ENCODE measurements around the gene FAM83F.

FAM83F gene

DNA sequence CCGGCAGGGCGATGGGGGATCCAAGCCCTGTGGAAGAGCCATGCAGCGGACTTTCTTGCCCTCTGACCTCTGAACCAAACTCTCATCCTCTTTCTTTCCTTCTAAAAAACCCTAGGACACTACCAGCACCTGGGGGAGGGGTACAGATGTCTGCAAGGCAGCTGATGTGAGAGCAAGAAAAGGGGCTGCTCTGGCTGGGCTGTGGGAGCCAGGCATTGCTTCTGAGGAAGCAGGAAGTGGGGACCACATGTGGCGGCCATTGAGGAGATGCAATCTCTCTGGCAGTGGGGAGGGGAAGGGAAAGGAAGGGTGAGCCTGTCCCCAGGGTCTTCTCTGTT, 36.0 kb downstream of the FAM83F start:
- no peak for DNase-seq (ENCODE audit: low read depth)
- H3K4me3 ChIP-seq (ENCODE audit: low read length) = no peak overlapping the region
- H3K9me3 ChIP-seq (ENCODE audit: control insufficient read depth, low read length) = no peaks in the 10 kb centered on the region
- H3K4me1 ChIP-seq (ENCODE audit: control insufficient read depth, insufficient read depth, low read length) = peaks cover 12% of the 10 kb centered on the region
- H3K9ac ChIP-seq (ENCODE audit: low read length) = no peak overlapping the region
- H3K36me3 ChIP-seq (ENCODE audit: control insufficient read depth, insufficient read depth, low read length, severe bottlenecking) = no peaks in the 10 kb centered on the region
- H3K27me3 ChIP-seq (replicated peaks; ENCODE audit: control insufficient read depth, insufficient read depth, low read length) = peaks cover 27% of the 10 kb centered on the region

DNA sequence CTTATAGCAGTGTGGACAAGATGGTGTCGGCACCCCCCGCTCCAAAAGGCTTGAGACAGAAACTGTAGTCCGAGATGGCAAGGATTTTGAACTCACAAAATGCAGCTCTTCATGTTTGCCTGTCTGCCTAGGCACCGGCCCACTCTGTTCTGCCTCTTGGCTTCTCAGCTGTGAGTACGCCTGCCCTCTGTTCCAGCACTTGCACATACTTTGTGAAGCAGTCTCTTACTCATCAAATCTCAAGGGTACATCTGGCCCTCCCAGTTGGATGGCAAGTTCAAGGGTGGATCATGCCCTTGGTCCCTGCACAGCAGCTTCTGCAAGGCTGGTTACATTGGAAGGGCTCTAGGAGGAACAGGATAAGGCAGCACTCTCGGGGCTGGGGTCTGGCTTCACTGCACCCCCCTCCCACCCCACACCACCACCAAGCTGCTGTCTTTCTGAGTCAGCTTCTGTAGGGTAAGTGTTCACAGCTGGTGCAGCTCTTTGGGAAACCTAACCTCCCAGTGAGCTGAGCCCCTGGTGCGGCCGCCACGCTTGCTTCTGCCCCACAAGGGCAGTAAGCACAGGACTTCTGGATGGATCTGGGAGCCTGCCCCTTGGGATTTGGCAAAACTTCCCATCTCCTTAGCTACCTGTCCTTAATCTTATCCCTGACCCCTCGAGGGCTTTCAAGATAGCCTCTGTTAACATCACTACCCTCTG, 37.2 kb downstream of the FAM83F start:
- H3K36me3 ChIP-seq (ENCODE audit: control insufficient read depth, insufficient read depth, low read length, severe bottlenecking) = no peaks in the 10 kb centered on the region
- peaks cover 23% of the 10 kb centered on the region for H3K27me3 ChIP-seq (replicated peaks; ENCODE audit: control insufficient read depth, insufficient read depth, low read length)
- H3K4me3 ChIP-seq (ENCODE audit: low read length) = no peak overlapping the region
- H3K4me1 ChIP-seq (ENCODE audit: control insufficient read depth, insufficient read depth, low read length) = peaks cover 12% of the 10 kb centered on the region
- DNase-seq (ENCODE audit: low read depth) = peak; percentile 33
- H3K9ac ChIP-seq (ENCODE audit: low read length) = peak overlapping the region; percentile 48
- H3K9me3 ChIP-seq (ENCODE audit: control insufficient read depth, low read length) = no peaks in the 10 kb centered on the region

DNA sequence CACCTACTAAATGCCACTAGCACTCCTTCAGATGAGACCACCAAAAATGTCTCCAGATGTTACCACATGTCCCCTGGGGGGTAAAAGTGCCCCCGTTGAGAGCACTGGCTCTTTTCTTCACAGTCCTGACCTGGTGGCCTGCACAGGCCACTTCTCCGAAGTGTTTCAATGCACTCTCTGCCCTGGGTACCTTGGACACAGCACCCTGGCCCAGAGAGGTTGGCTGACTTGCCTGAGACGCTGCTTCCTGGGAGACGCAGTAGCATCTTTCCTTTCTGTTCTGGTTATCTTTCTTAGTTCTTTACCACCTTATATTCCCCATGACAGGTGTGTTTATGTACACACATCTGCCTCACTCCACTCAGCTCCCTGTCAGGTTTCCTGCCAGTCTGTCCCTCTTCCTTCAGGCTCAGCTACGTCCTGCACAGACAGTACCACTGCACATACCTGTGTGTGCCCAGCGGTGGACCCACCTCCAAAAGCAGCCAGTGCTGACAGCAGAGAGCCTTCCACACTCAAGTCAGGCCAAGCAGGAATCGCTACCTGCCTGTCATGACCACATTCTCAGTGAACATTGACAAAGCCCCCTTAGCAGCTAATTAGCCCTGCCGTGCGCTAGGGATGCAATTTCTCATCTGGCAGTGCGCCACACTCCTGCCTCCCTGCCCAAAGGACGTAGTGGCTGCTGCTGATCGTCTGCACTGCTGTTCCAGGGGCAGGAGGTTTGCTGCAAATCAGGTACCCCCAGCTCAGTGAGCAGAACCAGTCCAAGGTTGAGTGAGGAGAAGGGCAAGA, 39.0 kb downstream of the FAM83F start:
- H3K9me3 ChIP-seq (ENCODE audit: control insufficient read depth, low read length) = no peaks in the 10 kb centered on the region
- H3K4me3 ChIP-seq (ENCODE audit: low read length) = no peak overlapping the region
- no peak overlapping the region for H3K9ac ChIP-seq (ENCODE audit: low read length)
- no peaks in the 10 kb centered on the region for H3K36me3 ChIP-seq (ENCODE audit: control insufficient read depth, insufficient read depth, low read length, severe bottlenecking)
- H3K27me3 ChIP-seq (replicated peaks; ENCODE audit: control insufficient read depth, insufficient read depth, low read length) = peaks cover 26% of the 10 kb centered on the region
- DNase-seq (ENCODE audit: low read depth) = no peak
- peaks cover 12% of the 10 kb centered on the region for H3K4me1 ChIP-seq (ENCODE audit: control insufficient read depth, insufficient read depth, low read length)

DNA sequence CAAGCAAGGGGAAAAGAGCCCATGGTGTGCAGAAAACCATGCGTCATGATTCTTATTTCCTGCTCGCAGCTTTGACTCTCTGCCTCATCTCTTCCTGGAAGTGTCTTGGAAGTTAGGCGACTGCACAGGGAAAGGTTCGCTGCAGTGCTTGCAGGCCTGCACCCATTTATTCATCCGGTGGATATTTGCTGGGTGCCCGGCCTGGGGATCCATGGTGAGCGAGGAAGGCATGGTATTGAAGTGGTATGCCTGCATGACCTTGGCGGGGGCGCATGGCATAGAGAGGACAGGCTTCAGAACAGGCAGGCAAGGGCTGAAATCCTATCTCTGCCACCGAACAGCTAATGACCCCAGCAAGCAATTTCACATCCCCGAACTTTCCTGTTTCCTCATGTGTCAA, 40.6 kb downstream of the FAM83F start:
- Histone ChIP-seq H3K9ac (ENCODE audit: low read length) (no peak overlapping the region), H3K9me3 (ENCODE audit: control insufficient read depth, low read length) (no peaks in the 10 kb centered on the region), H3K4me3 (ENCODE audit: low read length) (no peak overlapping the region), H3K27me3 (replicated peaks; ENCODE audit: control insufficient read depth, insufficient read depth, low read length) (peaks cover 20% of the 10 kb centered on the region), H3K4me1 (ENCODE audit: control insufficient read depth, insufficient read depth, low read length) (peaks cover 19% of the 10 kb centered on the region), H3K36me3 (ENCODE audit: control insufficient read depth, insufficient read depth, low read length, severe bottlenecking) (no peaks in the 10 kb centered on the region)
- DNase-seq (ENCODE audit: low read depth) = no peak

DNA sequence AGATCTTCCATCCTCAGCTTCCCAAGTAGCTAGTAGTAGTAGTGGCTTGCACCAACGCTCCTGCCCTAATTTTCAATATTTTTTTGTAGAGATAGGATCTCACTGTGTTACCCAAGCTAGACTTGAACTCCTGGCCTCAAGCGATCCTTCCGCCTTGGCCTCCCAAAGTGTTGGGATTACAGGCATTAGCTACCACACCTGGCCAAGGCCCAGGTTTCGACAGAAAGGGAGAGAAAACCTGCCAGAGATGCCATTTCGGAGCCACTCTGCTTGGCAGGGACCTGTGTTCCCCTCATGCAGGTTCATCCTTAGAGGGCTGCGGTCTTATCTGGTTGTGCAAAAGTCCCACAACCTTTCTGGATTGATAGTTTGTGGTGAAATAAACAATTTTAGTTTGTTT, 41.4 kb downstream of the FAM83F start:
- peaks cover 20% of the 10 kb centered on the region for H3K27me3 ChIP-seq (replicated peaks; ENCODE audit: control insufficient read depth, insufficient read depth, low read length)
- no peak overlapping the region for H3K9ac ChIP-seq (ENCODE audit: low read length)
- no peaks in the 10 kb centered on the region for H3K9me3 ChIP-seq (ENCODE audit: control insufficient read depth, low read length)
- H3K4me3 ChIP-seq (ENCODE audit: low read length) = no peak overlapping the region
- DNase-seq (ENCODE audit: low read depth) = no peak
- no peaks in the 10 kb centered on the region for H3K36me3 ChIP-seq (ENCODE audit: control insufficient read depth, insufficient read depth, low read length, severe bottlenecking)
- peaks cover 26% of the 10 kb centered on the region for H3K4me1 ChIP-seq (ENCODE audit: control insufficient read depth, insufficient read depth, low read length)

DNA sequence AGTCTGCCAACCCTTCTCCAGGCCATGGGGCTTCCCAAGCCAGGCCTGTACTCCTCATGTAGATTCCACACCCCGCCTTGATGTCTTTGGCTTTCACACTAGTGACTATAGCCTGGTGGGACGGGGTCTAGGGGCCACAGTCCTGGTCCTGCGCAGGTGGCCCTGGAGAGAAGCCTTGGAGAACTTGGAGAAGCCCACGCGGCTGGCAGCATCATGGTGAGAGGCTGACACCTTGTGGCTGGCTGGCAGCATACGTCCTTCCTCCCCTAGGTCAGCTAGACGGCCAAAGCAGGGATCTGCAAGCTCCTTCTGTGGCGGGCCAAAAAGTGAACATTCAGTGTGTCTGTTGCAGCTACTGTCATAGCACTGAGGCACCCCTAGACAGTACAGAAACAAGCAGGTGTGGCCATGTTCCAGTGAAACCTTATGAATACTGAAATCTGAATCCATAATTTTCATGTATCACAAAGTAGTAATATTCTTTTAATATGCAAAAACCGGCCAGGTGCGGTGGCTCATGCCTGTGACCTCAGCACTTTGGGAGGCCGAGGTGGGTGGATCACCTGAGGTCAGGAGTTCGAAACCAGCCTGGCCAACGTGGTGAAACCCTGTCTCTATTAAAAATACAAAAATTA, 42.0 kb downstream of the FAM83F start:
- Histone ChIP-seq H3K27me3 (replicated peaks; ENCODE audit: control insufficient read depth, insufficient read depth, low read length) (peaks cover 20% of the 10 kb centered on the region), H3K4me3 (ENCODE audit: low read length) (no peak overlapping the region), H3K9me3 (ENCODE audit: control insufficient read depth, low read length) (no peaks in the 10 kb centered on the region), H3K9ac (ENCODE audit: low read length) (no peak overlapping the region), H3K36me3 (ENCODE audit: control insufficient read depth, insufficient read depth, low read length, severe bottlenecking) (no peaks in the 10 kb centered on the region), H3K4me1 (ENCODE audit: control insufficient read depth, insufficient read depth, low read length) (peaks cover 27% of the 10 kb centered on the region)
- peak; percentile 85 for DNase-seq (ENCODE audit: low read depth)

DNA sequence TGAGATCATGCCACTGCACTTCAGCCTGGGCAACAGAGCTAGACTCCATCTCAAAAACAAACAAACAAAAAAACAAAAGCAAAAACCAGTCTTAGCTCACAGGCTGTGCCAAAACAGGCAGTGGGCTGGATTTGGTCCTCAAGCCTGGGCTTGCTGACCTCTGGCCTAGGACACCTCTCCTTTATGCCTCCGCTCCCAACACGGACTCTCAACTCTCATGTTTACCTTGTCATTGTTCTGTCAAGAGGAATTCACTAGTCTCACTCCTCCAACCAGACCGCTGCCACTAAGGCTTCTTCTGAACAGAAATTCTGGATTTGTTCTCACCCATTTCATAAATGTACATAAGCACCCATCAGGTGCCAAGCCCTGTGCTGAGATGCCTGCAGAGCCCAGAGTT, 42.6 kb downstream of the FAM83F start:
- H3K36me3 ChIP-seq (ENCODE audit: control insufficient read depth, insufficient read depth, low read length, severe bottlenecking) = no peaks in the 10 kb centered on the region
- H3K9me3 ChIP-seq (ENCODE audit: control insufficient read depth, low read length) = no peaks in the 10 kb centered on the region
- no peak for DNase-seq (ENCODE audit: low read depth)
- H3K4me3 ChIP-seq (ENCODE audit: low read length) = no peak overlapping the region
- H3K27me3 ChIP-seq (replicated peaks; ENCODE audit: control insufficient read depth, insufficient read depth, low read length) = peaks cover 20% of the 10 kb centered on the region
- H3K4me1 ChIP-seq (ENCODE audit: control insufficient read depth, insufficient read depth, low read length) = peaks cover 27% of the 10 kb centered on the region
- H3K9ac ChIP-seq (ENCODE audit: low read length) = no peak overlapping the region

DNA sequence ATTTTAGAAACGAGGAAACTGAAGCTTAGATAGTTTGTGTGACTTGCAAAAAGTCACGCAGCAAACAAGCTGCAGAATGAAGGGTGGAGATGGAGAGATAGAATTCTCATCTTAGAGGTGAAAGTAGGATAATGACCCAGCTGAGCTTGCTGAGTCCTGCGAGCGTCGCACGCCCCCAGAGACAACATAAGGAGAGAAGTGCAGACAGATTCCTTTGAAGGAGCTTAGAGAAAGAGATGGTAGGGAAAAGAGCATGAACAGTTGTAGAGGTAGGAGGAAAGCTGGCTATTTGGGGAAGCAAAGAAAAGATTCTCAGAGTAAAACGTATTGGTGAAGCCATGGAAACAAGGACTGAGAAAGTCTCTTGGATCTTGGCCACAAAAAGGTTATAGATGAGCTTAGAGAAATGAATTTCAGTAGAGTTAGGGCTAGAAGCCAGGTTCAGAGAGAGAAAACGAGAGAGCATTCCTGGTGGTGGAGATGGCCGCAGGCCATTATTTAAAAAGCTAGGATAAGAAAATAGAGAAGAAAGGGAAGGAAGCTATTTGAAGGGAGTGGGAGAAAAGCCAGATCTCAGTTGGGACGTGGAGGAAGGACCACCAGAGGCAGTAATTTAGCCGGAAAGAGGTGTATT, 44.8 kb downstream of the FAM83F start:
- H3K27me3 ChIP-seq (replicated peaks; ENCODE audit: control insufficient read depth, insufficient read depth, low read length) = peaks cover 11% of the 10 kb centered on the region

DNA sequence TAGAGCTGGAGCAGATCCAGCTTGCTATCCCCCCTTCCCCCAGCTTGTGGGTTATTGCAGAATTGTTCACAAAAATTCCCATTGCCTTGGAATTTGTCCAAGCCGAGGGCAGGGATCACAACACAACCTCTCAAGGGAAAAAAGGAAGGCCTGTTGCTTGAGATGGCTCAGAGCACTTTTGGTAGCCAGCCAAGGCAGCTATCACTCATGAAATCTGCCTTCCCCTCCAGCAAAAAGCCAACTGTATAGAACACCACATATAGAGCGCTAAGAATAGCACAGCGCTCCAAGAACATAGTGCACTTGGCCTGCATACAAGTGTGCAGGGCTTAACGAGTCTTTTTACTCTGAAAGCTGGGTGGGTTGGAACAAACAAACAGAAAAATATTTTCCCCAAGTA, 46.2 kb downstream of the FAM83F start:
- peaks cover 11% of the 10 kb centered on the region for H3K27me3 ChIP-seq (replicated peaks; ENCODE audit: control insufficient read depth, insufficient read depth, low read length)
- no peaks in the 10 kb centered on the region for H3K9me3 ChIP-seq (ENCODE audit: control insufficient read depth, low read length)
- H3K4me3 ChIP-seq (ENCODE audit: low read length) = peak overlapping the region; percentile 31
- no peaks in the 10 kb centered on the region for H3K36me3 ChIP-seq (ENCODE audit: control insufficient read depth, insufficient read depth, low read length, severe bottlenecking)
- DNase-seq (ENCODE audit: low read depth) = peak; percentile 55
- H3K9ac ChIP-seq (ENCODE audit: low read length) = peak overlapping the region; percentile 12
- peaks cover 44% of the 10 kb centered on the region for H3K4me1 ChIP-seq (ENCODE audit: control insufficient read depth, insufficient read depth, low read length)

More for the DNA sequence above, 44.8 kb downstream of the FAM83F start:
- Histone ChIP-seq H3K9me3 (ENCODE audit: control insufficient read depth, low read length) (no peaks in the 10 kb centered on the region), H3K4me1 (ENCODE audit: control insufficient read depth, insufficient read depth, low read length) (peaks cover 40% of the 10 kb centered on the region), H3K4me3 (ENCODE audit: low read length) (no peak overlapping the region), H3K36me3 (ENCODE audit: control insufficient read depth, insufficient read depth, low read length, severe bottlenecking) (no peaks in the 10 kb centered on the region), H3K9ac (ENCODE audit: low read length) (no peak overlapping the region)
- no peak for DNase-seq (ENCODE audit: low read depth)

DNA sequence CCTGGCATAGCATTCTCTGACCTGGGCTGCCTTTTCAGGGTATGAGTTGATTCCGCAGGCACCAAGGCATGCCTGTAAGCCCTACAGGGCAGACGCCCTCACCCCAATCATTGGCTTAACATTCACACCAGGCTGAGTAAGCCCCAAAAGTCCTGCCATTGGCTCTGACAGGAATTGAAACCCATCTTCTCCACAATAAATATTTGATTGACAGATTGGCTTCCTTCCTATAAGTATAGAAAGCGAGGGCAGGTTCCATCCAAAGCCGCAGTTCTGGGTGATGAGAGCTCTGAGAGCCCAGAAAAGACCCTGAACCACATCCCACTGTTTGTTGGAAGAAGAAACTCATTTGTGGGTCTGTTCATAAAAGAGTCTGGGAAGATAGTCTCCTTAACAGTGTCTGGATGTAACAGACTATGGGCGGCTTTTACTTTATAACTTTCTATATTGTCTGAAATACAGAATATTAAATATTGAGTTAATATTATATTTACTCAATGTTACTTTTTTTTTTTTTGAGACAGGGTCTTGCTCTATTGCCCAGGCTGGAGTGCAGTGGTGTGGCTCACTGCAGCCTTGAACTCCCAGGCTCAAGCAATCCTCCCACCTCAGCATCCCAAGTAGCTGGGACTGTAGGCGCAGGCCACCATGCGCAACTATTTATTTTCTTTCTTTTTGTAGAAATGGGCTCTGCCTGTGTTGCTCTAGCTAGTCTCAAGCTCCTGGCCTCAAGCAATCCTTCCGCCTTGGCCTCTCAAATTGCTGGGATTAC, 46.8 kb downstream of the FAM83F start:
- no peaks in the 10 kb centered on the region for H3K36me3 ChIP-seq (ENCODE audit: control insufficient read depth, insufficient read depth, low read length, severe bottlenecking)
- H3K9me3 ChIP-seq (ENCODE audit: control insufficient read depth, low read length) = no peaks in the 10 kb centered on the region
- peaks cover 11% of the 10 kb centered on the region for H3K27me3 ChIP-seq (replicated peaks; ENCODE audit: control insufficient read depth, insufficient read depth, low read length)
- DNase-seq (ENCODE audit: low read depth) = no peak
- H3K4me1 ChIP-seq (ENCODE audit: control insufficient read depth, insufficient read depth, low read length) = peaks cover 46% of the 10 kb centered on the region
- peak overlapping the region; percentile 31 for H3K4me3 ChIP-seq (ENCODE audit: low read length)
- H3K9ac ChIP-seq (ENCODE audit: low read length) = peak overlapping the region; percentile 12

Data from adipocyte (in vitro differentiated cells).